H1 (cell line): ENCODE data around the gene SON. TPM values are rescaled to one million over a fixed set of nuclear protein-coding genes. Genes with fewer than 3 reads are reported as not detected.

Source experiments
- BRCA1 ChIP-seq: IDR thresholded peaks from 2 replicates; pipeline ENCODE4 v1.6.1; 2012; ENCODE audit warnings: low read depth, low read length, improper control_type of control experiment
- CBX5 ChIP-seq: fragments of 300-800, 300-1000 bp; sonication (generic); IDR thresholded peaks from 2 replicates; pipeline ENCODE4 v1.7.1; 2016; ENCODE audit warnings: antibody characterized with exemption, low read length, low read depth
- EGR1 ChIP-seq: IDR thresholded peaks from 2 replicates; pipeline ENCODE4 v1.6.1; 2011; ENCODE audit warnings: low read depth, low read length, borderline replicate concordance
- EZH2 ChIP-seq: fragments of 200-600 bp; sonication (generic); IDR thresholded peaks from 2 replicates; pipeline ENCODE4 v1.7.1; 2012; ENCODE audit warnings: low read depth, mild to moderate bottlenecking, moderate library complexity, low read length, inconsistent platforms; ENCODE audit not compliant: severe bottlenecking
- JUN ChIP-seq: IDR thresholded peaks from 2 replicates; pipeline ENCODE4 v1.6.1; 2011; ENCODE audit warnings: low read depth, mild to moderate bottlenecking, improper control_type of control experiment, low read length
- KDM1A ChIP-seq: fragments of 200-600, 300-600 bp; sonication (generic); IDR thresholded peaks from 2 replicates; pipeline ENCODE4 v1.7.1; 2016; ENCODE audit warnings: mild to moderate bottlenecking, low read length, borderline replicate concordance
- MAFK ChIP-seq: IDR thresholded peaks from 2 replicates; pipeline ENCODE4 v1.6.1; 2012; ENCODE audit warnings: low read depth, mild to moderate bottlenecking, improper control_type of control experiment, low read length
- RBBP5 ChIP-seq: IDR thresholded peaks from 2 replicates; pipeline ENCODE4 v1.7.1; 2012; ENCODE audit warnings: low read depth, mild to moderate bottlenecking, inconsistent platforms, low read length, moderate library complexity, borderline replicate concordance
- SAP30 ChIP-seq: fragments of 300-600 bp; sonication (generic); IDR thresholded peaks from 2 replicates; pipeline ENCODE4 v1.7.1; 2012; ENCODE audit warnings: low read length, moderate library complexity, mild to moderate bottlenecking, inconsistent platforms; ENCODE audit not compliant: insufficient read depth, insufficient replicate concordance
- TAF1 ChIP-seq: IDR thresholded peaks from 2 replicates; pipeline ENCODE4 v1.6.1; 2011; ENCODE audit warnings: mild to moderate bottlenecking, low read depth, low read length
- YY1 ChIP-seq: IDR thresholded peaks from 2 replicates; pipeline ENCODE4 v1.6.1; 2011; ENCODE audit warnings: low read depth, mild to moderate bottlenecking, low read length
- polyA plus RNA-seq, 7 experiments: library from polyadenylated mRNA; depleted of rRNA in 3 of 7; stranded (reverse) in 5 of 7; unstranded in 2 of 7; fragments of >200 nt in 5 of 7; fragments of 200-250 nt in 2 of 7; gene quantifications; 1 replicate in 5 of 7; 2 replicates in 1 of 7; 4 replicates in 1 of 7; pipeline versions ENCODE4 v1.2.1 to v1.2.3, GENCODE V29; 2011 to 2013; ENCODE audit warnings: missing spikeins in 2 of 7, mixed read lengths in 2 of 7
- total RNA-seq: library from RNA; stranded (reverse); fragmentation: NEBNext Ultra II Directional; extraction: Animal tissue kit (Norgen Biotek cat#: 25700); gene quantifications from 2 replicates; pipeline ENCODE4 v1.2.1, GENCODE V29; 2021
- TF ChIP-seq, protein P1 (sequence below): fragments of 300-600 bp; sonication (generic); IDR thresholded peaks from 2 replicates; pipeline ENCODE4 v1.7.1; 2012; ENCODE audit warnings: low read length, moderate library complexity, mild to moderate bottlenecking, inconsistent platforms; ENCODE audit not compliant: insufficient replicate concordance

SON gene
- total and polyA plus RNA-seq, 2 of the 8 experiments (the other 6 are each of a cell fraction or from before 2014, with no cell fraction given): 122 to 274 TPM

DNA sequence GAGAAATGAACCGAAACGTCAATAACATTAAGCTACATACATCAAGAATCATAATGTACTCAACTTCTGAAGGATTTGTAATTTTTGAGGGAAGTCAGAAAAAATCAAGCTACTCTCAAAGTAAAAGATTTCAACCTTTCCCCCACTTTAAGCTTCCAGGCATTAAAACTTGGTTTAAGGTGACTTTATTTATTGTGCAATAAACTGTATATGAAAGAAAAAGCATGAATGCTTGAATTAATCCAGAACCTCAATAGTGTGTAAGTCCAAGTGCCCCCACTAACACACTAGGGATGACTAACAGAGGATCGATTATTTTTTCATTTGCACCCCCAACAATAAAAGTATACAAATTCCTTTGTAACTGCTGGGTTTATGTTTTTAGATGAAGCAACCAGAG lies 11.8 kb upstream of the SON start (continued):
- TF ChIP-seq, protein P1, sequence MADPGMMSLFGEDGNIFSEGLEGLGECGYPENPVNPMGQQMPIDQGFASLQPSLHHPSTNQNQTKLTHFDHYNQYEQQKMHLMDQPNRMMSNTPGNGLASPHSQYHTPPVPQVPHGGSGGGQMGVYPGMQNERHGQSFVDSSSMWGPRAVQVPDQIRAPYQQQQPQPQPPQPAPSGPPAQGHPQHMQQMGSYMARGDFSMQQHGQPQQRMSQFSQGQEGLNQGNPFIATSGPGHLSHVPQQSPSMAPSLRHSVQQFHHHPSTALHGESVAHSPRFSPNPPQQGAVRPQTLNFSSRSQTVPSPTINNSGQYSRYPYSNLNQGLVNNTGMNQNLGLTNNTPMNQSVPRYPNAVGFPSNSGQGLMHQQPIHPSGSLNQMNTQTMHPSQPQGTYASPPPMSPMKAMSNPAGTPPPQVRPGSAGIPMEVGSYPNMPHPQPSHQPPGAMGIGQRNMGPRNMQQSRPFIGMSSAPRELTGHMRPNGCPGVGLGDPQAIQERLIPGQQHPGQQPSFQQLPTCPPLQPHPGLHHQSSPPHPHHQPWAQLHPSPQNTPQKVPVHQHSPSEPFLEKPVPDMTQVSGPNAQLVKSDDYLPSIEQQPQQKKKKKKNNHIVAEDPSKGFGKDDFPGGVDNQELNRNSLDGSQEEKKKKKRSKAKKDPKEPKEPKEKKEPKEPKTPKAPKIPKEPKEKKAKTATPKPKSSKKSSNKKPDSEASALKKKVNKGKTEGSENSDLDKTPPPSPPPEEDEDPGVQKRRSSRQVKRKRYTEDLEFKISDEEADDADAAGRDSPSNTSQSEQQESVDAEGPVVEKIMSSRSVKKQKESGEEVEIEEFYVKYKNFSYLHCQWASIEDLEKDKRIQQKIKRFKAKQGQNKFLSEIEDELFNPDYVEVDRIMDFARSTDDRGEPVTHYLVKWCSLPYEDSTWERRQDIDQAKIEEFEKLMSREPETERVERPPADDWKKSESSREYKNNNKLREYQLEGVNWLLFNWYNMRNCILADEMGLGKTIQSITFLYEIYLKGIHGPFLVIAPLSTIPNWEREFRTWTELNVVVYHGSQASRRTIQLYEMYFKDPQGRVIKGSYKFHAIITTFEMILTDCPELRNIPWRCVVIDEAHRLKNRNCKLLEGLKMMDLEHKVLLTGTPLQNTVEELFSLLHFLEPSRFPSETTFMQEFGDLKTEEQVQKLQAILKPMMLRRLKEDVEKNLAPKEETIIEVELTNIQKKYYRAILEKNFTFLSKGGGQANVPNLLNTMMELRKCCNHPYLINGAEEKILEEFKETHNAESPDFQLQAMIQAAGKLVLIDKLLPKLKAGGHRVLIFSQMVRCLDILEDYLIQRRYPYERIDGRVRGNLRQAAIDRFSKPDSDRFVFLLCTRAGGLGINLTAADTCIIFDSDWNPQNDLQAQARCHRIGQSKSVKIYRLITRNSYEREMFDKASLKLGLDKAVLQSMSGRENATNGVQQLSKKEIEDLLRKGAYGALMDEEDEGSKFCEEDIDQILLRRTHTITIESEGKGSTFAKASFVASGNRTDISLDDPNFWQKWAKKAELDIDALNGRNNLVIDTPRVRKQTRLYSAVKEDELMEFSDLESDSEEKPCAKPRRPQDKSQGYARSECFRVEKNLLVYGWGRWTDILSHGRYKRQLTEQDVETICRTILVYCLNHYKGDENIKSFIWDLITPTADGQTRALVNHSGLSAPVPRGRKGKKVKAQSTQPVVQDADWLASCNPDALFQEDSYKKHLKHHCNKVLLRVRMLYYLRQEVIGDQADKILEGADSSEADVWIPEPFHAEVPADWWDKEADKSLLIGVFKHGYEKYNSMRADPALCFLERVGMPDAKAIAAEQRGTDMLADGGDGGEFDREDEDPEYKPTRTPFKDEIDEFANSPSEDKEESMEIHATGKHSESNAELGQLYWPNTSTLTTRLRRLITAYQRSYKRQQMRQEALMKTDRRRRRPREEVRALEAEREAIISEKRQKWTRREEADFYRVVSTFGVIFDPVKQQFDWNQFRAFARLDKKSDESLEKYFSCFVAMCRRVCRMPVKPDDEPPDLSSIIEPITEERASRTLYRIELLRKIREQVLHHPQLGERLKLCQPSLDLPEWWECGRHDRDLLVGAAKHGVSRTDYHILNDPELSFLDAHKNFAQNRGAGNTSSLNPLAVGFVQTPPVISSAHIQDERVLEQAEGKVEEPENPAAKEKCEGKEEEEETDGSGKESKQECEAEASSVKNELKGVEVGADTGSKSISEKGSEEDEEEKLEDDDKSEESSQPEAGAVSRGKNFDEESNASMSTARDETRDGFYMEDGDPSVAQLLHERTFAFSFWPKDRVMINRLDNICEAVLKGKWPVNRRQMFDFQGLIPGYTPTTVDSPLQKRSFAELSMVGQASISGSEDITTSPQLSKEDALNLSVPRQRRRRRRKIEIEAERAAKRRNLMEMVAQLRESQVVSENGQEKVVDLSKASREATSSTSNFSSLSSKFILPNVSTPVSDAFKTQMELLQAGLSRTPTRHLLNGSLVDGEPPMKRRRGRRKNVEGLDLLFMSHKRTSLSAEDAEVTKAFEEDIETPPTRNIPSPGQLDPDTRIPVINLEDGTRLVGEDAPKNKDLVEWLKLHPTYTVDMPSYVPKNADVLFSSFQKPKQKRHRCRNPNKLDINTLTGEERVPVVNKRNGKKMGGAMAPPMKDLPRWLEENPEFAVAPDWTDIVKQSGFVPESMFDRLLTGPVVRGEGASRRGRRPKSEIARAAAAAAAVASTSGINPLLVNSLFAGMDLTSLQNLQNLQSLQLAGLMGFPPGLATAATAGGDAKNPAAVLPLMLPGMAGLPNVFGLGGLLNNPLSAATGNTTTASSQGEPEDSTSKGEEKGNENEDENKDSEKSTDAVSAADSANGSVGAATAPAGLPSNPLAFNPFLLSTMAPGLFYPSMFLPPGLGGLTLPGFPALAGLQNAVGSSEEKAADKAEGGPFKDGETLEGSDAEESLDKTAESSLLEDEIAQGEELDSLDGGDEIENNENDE: no peak
- TF ChIP-seq MAFK (no peak), SAP30 (no peak), BRCA1 (no peak), RBBP5 (no peak), CBX5 (no peak), YY1 (no peak), EZH2 (no peak), JUN (no peak), KDM1A (no peak), EGR1 (no peak), TAF1 (no peak)
